NCI-H128 (cell line): Measurements from ENCODE around the gene ZNF483.
"Not testable (repeated sequence)": the region's sequence is repeated elsewhere in the genome, so short reads cannot be mapped to it uniquely, and the experiment has no call there.

ENCODE experiments used
- DNase-seq: peaks from one replicate; lab custom pipeline; 2025; ENCODE audit not compliant: unreplicated experiment; lab: John Stamatoyannopoulos, UW

The ZNF483 gene

GRCh38 chr9:111610149-111610548, 85.2 kb downstream of the ZNF483 start:
- no peak for DNase-seq

GRCh38 chr9:111610845-111611244, 85.9 kb downstream of the ZNF483 start:
- no peak for DNase-seq

GRCh38 chr9:111613436-111614040, 88.6 kb downstream of the ZNF483 start:
- no peak for DNase-seq

- no peak for DNase-seq
Observed at GRCh38 chr9:111615928-111616327, 90.9 kb downstream of the ZNF483 start.

GRCh38 chr9:111617349-111617748, 92.4 kb downstream of the ZNF483 start:
- not testable (repeated sequence) for DNase-seq

GRCh38 chr9:111621895-111622480, 97.0 kb downstream of the ZNF483 start:
- no peak for DNase-seq

- DNase-seq = no peak
Observed at GRCh38 chr9:111622626-111623025, 97.6 kb downstream of the ZNF483 start.
